ENCODE data around the gene RAB19.

DNA sequence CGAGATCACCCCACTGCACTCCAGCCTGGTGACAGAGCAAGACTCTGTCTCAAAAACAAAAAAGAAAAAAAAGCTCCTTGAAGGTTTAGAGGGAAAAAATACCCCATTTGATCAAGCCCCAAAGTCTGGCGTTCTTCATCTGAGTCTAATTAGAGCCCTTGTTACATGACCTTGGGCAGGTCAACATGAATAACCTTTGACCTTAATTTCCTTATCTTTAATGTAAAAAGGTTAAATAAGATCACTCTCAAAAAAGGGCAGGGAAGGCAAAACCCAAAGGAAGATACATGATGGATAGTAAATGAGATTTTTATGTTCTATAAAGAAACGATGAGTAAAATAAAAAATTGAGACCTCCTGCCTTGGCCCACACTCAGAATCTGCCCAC, 45.8 kb upstream of the RAB19 start:
- TF ChIP-seq, protein P1, sequence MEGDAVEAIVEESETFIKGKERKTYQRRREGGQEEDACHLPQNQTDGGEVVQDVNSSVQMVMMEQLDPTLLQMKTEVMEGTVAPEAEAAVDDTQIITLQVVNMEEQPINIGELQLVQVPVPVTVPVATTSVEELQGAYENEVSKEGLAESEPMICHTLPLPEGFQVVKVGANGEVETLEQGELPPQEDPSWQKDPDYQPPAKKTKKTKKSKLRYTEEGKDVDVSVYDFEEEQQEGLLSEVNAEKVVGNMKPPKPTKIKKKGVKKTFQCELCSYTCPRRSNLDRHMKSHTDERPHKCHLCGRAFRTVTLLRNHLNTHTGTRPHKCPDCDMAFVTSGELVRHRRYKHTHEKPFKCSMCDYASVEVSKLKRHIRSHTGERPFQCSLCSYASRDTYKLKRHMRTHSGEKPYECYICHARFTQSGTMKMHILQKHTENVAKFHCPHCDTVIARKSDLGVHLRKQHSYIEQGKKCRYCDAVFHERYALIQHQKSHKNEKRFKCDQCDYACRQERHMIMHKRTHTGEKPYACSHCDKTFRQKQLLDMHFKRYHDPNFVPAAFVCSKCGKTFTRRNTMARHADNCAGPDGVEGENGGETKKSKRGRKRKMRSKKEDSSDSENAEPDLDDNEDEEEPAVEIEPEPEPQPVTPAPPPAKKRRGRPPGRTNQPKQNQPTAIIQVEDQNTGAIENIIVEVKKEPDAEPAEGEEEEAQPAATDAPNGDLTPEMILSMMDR (IDR thresholded peaks at IDR 0.05): no peak
- TF ChIP-seq POLR2A (IDR thresholded peaks at IDR 0.05): no peak

All from body of pancreas (tissue), 4 donors.